NCI-H1105 treated with DMSO at 0.1 percent for 48 hours (cell line): Measurements from ENCODE around the gene TEX54.

Source experiments
- DNase-seq: peaks from one replicate; lab custom pipeline; 2025; lab: John Stamatoyannopoulos, UW

Gene TEX54

GRCh38 chr11:62787005-62787759 lies 45.5 kb downstream of the TEX54 start, which contains the start of gene TMEM179B:
Gene TMEM179B (plus strand): TSS chr11:62787402. CDS start chr11:62787432, 30 bp downstream.
- peak; percentile 97 for DNase-seq

GRCh38 chr11:62786318-62787004 lies 46.2 kb downstream of the TEX54 start:
- peak; percentile 80 for DNase-seq

DNA sequence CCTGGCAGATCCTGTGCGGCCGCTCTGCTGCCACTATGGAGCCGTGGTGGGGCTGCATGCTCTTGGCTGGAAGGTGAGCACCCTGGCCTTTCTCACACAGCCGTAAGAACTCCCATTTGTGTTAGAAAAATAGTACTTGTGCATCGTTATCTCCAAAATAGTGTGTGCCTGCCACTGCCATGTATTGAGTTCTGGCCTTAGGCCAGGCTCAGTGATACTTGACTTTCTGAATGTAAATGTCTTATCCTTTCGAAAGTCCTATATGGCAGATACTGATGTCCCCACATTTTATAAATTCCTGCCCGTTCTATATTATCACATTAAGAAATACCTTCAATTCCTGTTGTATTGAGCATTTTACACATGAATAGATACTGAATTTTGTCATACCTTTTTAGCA lies 49.9 kb downstream of the TEX54 start:
- DNase-seq: no peak
